ENCODE results near the gene TOR3A. TPM values are rescaled to one million over a fixed set of nuclear protein-coding genes. Genes with fewer than 3 reads are reported as not detected.

TOR3A gene
- total and polyA plus RNA-seq, 10 of the 15 experiments (the other 5 are each of a cell fraction or from before 2014, with no cell fraction given) = 8.6 to 87.9 (median 46.3) TPM

DNA sequence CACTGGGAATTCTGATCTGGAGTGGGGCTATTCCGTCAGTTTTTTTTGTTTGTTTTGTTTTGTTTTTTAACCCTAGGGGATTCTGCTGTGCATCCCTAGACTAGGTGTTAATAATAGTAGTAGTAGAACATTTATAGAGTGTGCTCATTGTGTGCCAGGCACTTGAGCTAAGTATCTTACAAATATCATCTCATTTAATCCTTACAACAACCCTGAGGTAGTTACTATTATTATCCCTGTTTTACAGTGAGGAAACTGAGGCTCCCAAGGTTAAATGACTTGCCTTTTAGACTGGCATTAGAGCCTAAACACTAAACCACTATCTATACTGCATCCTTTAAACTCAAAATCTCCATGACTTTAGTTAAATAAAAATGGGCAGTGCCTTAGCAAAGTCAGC, 22.1 kb downstream of the TOR3A start:
- ChIA-PET CTCF (interaction anchor here (2.5 kb wide), 1 partner anchor 16 kb away, joined by 13 read pairs; no protein-coding TSS in a partner anchor), RAD21 (ENCODE audit: unreplicated experiment) (no interaction called here), POLR2A (no interaction called here), SMC1A (ENCODE audit: uncharacterized antibody, unreplicated experiment) (no interaction called here)
- in situ Hi-C loops (cut with MboI) (no loop called here), intact Hi-C loops (cut with micrococcal nuclease; ENCODE audit: unreplicated experiment) (no loop called here)
- 100% methylated on average over 1 of the region's 1 CpG for WGBS (ENCODE audit: insufficient coverage, insufficient replicate concordance, low lambda C conversion rate, missing lambda C conversion rate)
- FAIRE-seq = no peak
- ATAC-seq = no peak
- no peak overlapping the region for H3K27ac ChIP-seq (ENCODE audit: control insufficient read depth, insufficient read depth)
- H3K4me3 ChIP-seq = no peak overlapping the region
- TF ChIP-seq ZNF24 (IDR thresholded peaks at IDR 0.05) (no peak), ATF7 (IDR thresholded peaks at IDR 0.05; ENCODE audit: low read depth) (no peak), CBX5 (IDR thresholded peaks at IDR 0.05; ENCODE audit: low read depth) (no peak), MYB (IDR thresholded peaks at IDR 0.05; ENCODE audit: borderline replicate concordance, low read depth, low read length) (no peak), USF1 (IDR thresholded peaks at IDR 0.05; ENCODE audit: borderline replicate concordance, extremely low read length, insufficient read depth, low read depth, low read length) (no peak)
- TF ChIP-seq, protein P1, sequence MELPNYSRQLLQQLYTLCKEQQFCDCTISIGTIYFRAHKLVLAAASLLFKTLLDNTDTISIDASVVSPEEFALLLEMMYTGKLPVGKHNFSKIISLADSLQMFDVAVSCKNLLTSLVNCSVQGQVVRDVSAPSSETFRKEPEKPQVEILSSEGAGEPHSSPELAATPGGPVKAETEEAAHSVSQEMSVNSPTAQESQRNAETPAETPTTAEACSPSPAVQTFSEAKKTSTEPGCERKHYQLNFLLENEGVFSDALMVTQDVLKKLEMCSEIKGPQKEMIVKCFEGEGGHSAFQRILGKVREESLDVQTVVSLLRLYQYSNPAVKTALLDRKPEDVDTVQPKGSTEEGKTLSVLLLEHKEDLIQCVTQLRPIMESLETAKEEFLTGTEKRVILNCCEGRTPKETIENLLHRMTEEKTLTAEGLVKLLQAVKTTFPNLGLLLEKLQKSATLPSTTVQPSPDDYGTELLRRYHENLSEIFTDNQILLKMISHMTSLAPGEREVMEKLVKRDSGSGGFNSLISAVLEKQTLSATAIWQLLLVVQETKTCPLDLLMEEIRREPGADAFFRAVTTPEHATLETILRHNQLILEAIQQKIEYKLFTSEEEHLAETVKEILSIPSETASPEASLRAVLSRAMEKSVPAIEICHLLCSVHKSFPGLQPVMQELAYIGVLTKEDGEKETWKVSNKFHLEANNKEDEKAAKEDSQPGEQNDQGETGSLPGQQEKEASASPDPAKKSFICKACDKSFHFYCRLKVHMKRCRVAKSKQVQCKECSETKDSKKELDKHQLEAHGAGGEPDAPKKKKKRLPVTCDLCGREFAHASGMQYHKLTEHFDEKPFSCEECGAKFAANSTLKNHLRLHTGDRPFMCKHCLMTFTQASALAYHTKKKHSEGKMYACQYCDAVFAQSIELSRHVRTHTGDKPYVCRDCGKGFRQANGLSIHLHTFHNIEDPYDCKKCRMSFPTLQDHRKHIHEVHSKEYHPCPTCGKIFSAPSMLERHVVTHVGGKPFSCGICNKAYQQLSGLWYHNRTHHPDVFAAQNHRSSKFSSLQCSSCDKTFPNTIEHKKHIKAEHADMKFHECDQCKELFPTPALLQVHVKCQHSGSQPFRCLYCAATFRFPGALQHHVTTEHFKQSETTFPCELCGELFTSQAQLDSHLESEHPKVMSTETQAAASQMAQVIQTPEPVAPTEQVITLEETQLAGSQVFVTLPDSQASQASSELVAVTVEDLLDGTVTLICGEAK (IDR thresholded peaks at IDR 0.05; ENCODE audit: borderline replicate concordance) = no peak
- H3K27me3 ChIP-seq (replicated peaks in 1 of 2; ENCODE audit: control insufficient read depth in 2 of 2, insufficient read depth in 2 of 2, low read length in 1 of 2) = no peaks in the 10 kb centered on the region
- no peaks in the 10 kb centered on the region for H3K79me2 ChIP-seq (ENCODE audit: control insufficient read depth, insufficient read depth, low read length)
- no peaks in the 10 kb centered on the region for H3K9me3 ChIP-seq (replicated peaks; ENCODE audit: control insufficient read depth, insufficient read depth, low read length)
- H3K4me1 ChIP-seq (ENCODE audit: control insufficient read depth, insufficient read depth, low read length) = no peaks in the 10 kb centered on the region
- no peaks in the 10 kb centered on the region for H4K20me1 ChIP-seq (ENCODE audit: control insufficient read depth, insufficient read depth)
- no peak overlapping the region for H3K4me2 ChIP-seq (ENCODE audit: control insufficient read depth, insufficient read depth)
- no peak overlapping the region for H3K9ac ChIP-seq (ENCODE audit: control insufficient read depth, insufficient read depth, low read length)
- DNase-seq (ENCODE audit: low read depth, low spot score) = no peak
- no TSS peak for BruUV-seq (replicated peaks)
- no peak overlapping the region for H2AFZ ChIP-seq (ENCODE audit: control insufficient read depth, low read depth, low read length)
- H3K36me3 ChIP-seq (ENCODE audit: control insufficient read depth in 2 of 2, insufficient read depth in 2 of 2, low read length in 1 of 2) = peaks cover 0 to 3% of the 10 kb centered on the region in 2 experiments; a peak in 2 of 4 replicates
